GM19025 (cell line): ENCODE results near the gene CGREF1.
A peak's percentile ranks its signal among the peaks of the same experiment; 100 is the strongest.

Source experiments
- ATAC-seq: cut with Tn5 transposase; IDR thresholded peaks from one replicate; pipeline ENCODE4 v1.9.1; 2021; ENCODE audit warnings: mild to moderate bottlenecking, low read depth, moderate library complexity; ENCODE audit not compliant: unreplicated experiment

The CGREF1 gene

GRCh38 chr2:27051902-27052645 lies 66.9 kb downstream of the CGREF1 start:
- no peak for ATAC-seq

GRCh38 chr2:27050996-27051901 lies 67.7 kb downstream of the CGREF1 start, which contains the start of gene AGBL5:
TSS of gene AGBL5 (plus strand) at chr2:27051668. CDS start at chr2:27052959, 1,291 bp downstream.
- ATAC-seq, result peak; percentile 59
